K562 (cell line): Measurements from ENCODE around the gene TCF4. TPM values are rescaled to one million over a fixed set of nuclear protein-coding genes. Genes with fewer than 3 reads are reported as not detected.
A peak's percentile ranks its signal among the peaks of the same experiment; 100 is the strongest.

Experiments
- ATAC-seq: fragments of 200-7000 bp; cut with Tn5 transposase; 3 replicates; pipeline ENCODE4 v1.9.1; 2020; ENCODE audit warnings: moderate library complexity
- BruUV-seq: library from RNA; stranded (reverse); fragments of 400-500 nt; replicated peaks from 2 replicates; lab custom pipeline; 2021; lab: Mats Ljungman, UMichigan
- CTCF ChIA-PET: fragments of 300-600 bp; formaldehyde crosslinking; extraction: SDS; loops from one replicate; lab custom pipeline; 2021; ENCODE audit warnings: low intra/inter-chr PET ratio; lab: Yijun Ruan, JAX
- POLR2A ChIA-PET: fragments of 300-600, 350-650 bp; sonication (Branson Sonifier 250); formaldehyde crosslinking; extraction: SDS; loops from one replicate; lab custom pipeline; 2021; ENCODE audit warnings: antibody characterized with exemption, inconsistent platforms; lab: Yijun Ruan, JAX
- DNase-seq, 4 experiments: peaks; one replicate each; pipeline versions ENCODE4 v3.0.0 to v3.0.0-alpha.2; 2011 to 2018; ENCODE audit warnings: low spot score in 3 of 4, mixed read lengths in 3 of 4; ENCODE audit errors: extremely low read depth in 1 of 4
- FAIRE-seq: peaks from 2 replicates; lab custom pipeline; 2011; peaks lifted over from hg19 to GRCh38; lab: Jason Lieb, UNC
- H2AFZ ChIP-seq: 2 replicates; pipeline ENCODE4 v1.6.0; 2011; ENCODE audit warnings: low read depth, low read length, control low read depth, inconsistent platforms
- H3K27ac ChIP-seq: fragments of 200-600 bp; 3 replicates; pipeline ENCODE4 v1.8.0; 2011; ENCODE audit warnings: low read depth, mild to moderate bottlenecking, control low read depth, inconsistent platforms, low read length, moderate library complexity, mixed read lengths; ENCODE audit errors: extremely low read depth
- H3K27me3 ChIP-seq, 2 experiments: fragments of 300-600 bp in 1 of 2; 2 replicates in 1 of 2; 3 replicates in 1 of 2; pipeline versions ENCODE4 v1.6.0 to v1.8.0; 2011; ENCODE audit warnings: inconsistent platforms in 2 of 2, low read length in 2 of 2, mild to moderate bottlenecking in 1 of 2, mixed read lengths in 1 of 2, moderate library complexity in 1 of 2; ENCODE audit not compliant: control insufficient read depth in 2 of 2, insufficient read depth in 2 of 2
- H3K36me3 ChIP-seq: fragments of 300-600 bp; 3 replicates; pipeline ENCODE4 v1.8.0; 2011; ENCODE audit warnings: mild to moderate bottlenecking, low read length, inconsistent platforms; ENCODE audit not compliant: control insufficient read depth, insufficient read depth
- H3K4me1 ChIP-seq, 2 experiments: fragments of 200-600 bp in 1 of 2; replicated peaks in 1 of 2; 2 replicates in 1 of 2; 3 replicates in 1 of 2; pipeline versions ENCODE4 v1.5.1 to v1.8.0; 2011; ENCODE audit warnings: inconsistent platforms in 2 of 2, low read length in 2 of 2, mild to moderate bottlenecking in 1 of 2, mixed read lengths in 1 of 2, moderate library complexity in 1 of 2; ENCODE audit not compliant: control insufficient read depth in 2 of 2, insufficient read depth in 2 of 2
- H3K4me2 ChIP-seq: 2 replicates; pipeline ENCODE4 v1.6.1; 2011; ENCODE audit warnings: low read length, control low read depth, inconsistent platforms, mixed read lengths; ENCODE audit not compliant: insufficient read depth
- H3K4me3 ChIP-seq: fragments of 200-600 bp; sonication (generic), shearing (Covaris generic); 2 replicates; pipeline ENCODE4 v1.5.1; 2016; ENCODE audit warnings: control low read depth, inconsistent platforms
- H3K79me2 ChIP-seq: fragments of 200-600 bp; 3 replicates; pipeline ENCODE4 v1.8.0; 2011; ENCODE audit warnings: low read length, inconsistent platforms; ENCODE audit not compliant: control insufficient read depth, insufficient read depth
- H3K9ac ChIP-seq, 2 experiments: 2 replicates each; pipeline versions ENCODE4 v1.6.0 to v1.6.1; 2011; ENCODE audit warnings: low read depth in 2 of 2, low read length in 2 of 2, control low read depth in 1 of 2, inconsistent platforms in 1 of 2, mild to moderate bottlenecking in 1 of 2, mixed read lengths in 1 of 2; ENCODE audit not compliant: insufficient read depth in 1 of 2
- H3K9me1 ChIP-seq: one replicate; pipeline ENCODE4 v1.6.0; 2011; ENCODE audit warnings: inconsistent platforms, mild to moderate bottlenecking, low read length, moderate library complexity; ENCODE audit not compliant: control insufficient read depth, insufficient read depth
- H3K9me3 ChIP-seq: replicated peaks from 2 replicates; pipeline ENCODE4 v1.5.1; 2011; ENCODE audit warnings: low read depth, low read length, inconsistent platforms; ENCODE audit not compliant: control insufficient read depth, insufficient read depth
- H4K20me1 ChIP-seq: replicated peaks from 2 replicates; pipeline ENCODE4 v1.6.1; 2011; ENCODE audit warnings: low read length, inconsistent platforms, mixed read lengths; ENCODE audit not compliant: control insufficient read depth, insufficient read depth
- CEBPG ChIP-seq, 3 experiments: fragments of 200-800 bp in 1 of 3; sonication (Bioruptor generic) in 1 of 3; sonication (generic) in 1 of 3; formaldehyde crosslinking in 1 of 3; IDR thresholded peaks in 2 of 3; conservative IDR thresholded peaks in 1 of 3; 2 replicates each; pipeline versions ENCODE4 v1.6.1 to v1.8.0; 2016 to 2022; ENCODE audit warnings: missing compliant biosample characterization in 2 of 3, missing genetic modification characterization in 2 of 3, mild to moderate bottlenecking in 1 of 3, missing genetic modification reagents in 1 of 3
- L3MBTL2 ChIP-seq: fragments of 450-650 bp; IDR thresholded peaks from 2 replicates; pipeline ENCODE4 v1.6.1; 2016; ENCODE audit warnings: mild to moderate bottlenecking, moderate library complexity
- SAFB ChIP-seq: fragments of 200-400 bp; formaldehyde crosslinking; IDR thresholded peaks from 2 replicates; pipeline ENCODE4 v1.6.1; 2017; ENCODE audit warnings: low read depth, low read length, borderline replicate concordance
- ZNF384 ChIP-seq: IDR thresholded peaks from 2 replicates; pipeline ENCODE4 v1.6.1; 2012; ENCODE audit warnings: low read depth, low read length, improper control_type of control experiment
- WGBS: fragments of 100-300 bp; shearing (Covaris generic); methylation state at CpG from one replicate; pipeline ENCODE4 v1.1.6; 2016; ENCODE audit warnings: low coverage, mixed read lengths; ENCODE audit not compliant: insufficient coverage; ENCODE audit errors: missing lambda C conversion rate; 5-methylcytosine and 5-hydroxymethylcytosine counted together
- in situ Hi-C: fragments of 300-500 bp; cut with MboI; formaldehyde crosslinking; loops from 4 replicates; pipeline ENCODE4 v1.15.0; 2018; ENCODE audit warnings: inconsistent platforms, mixed read lengths
- intact Hi-C: fragments of 100-400 bp; cut with micrococcal nuclease; formaldehyde crosslinking; loops from 2 replicates; pipeline ENCODE4 v1.14.2; 2022
- polyA plus RNA-seq, 8 experiments: library from polyadenylated mRNA; depleted of rRNA in 4 of 8; stranded (reverse) in 5 of 8; unstranded in 3 of 8; fragments of >200 nt; fragmentation: Nextera tagmentation in 2 of 8; fragmentation: Illumina TruSeq in 1 of 8; extraction: Ambion mirVana in 2 of 8; extraction: Trizol in 1 of 8; gene quantifications; 2 replicates each; pipeline versions ENCODE4 v1.2.1 to v1.2.3, GENCODE V29; 2011 to 2014; ENCODE audit warnings: inconsistent platforms in 1 of 8, missing spikeins in 1 of 8
- total RNA-seq, 7 experiments: library from RNA; depleted of rRNA in 6 of 7; stranded (reverse); fragments of >200 nt in 6 of 7; fragmentation: Illumina TruSeq in 2 of 7; extraction: Trizol in 2 of 7; gene quantifications; 2 replicates each; pipeline versions ENCODE4 v1.2.1 to v1.2.3, GENCODE V29; 2011 to 2021; ENCODE audit warnings: low replicate concordance in 1 of 7
- TF ChIP-seq, protein P1 (sequence below), 3 experiments: IDR thresholded peaks in 2 of 3; conservative IDR thresholded peaks in 1 of 3; 2 replicates each; pipeline ENCODE4 v1.5.1; 2011 to 2012; ENCODE audit warnings: low read length in 3 of 3, mild to moderate bottlenecking in 3 of 3, control low read depth in 2 of 3, improper control_type of control experiment in 1 of 3, inconsistent platforms in 1 of 3, low read depth in 1 of 3, mixed read lengths in 1 of 3, moderate library complexity in 1 of 3; ENCODE audit not compliant: insufficient read depth in 2 of 3

Gene TCF4
- total and polyA plus RNA-seq, 9 of the 15 experiments (the other 6 are each of a cell fraction or from before 2014, with no cell fraction given), result 4.8 to 24.7 (median 15.2) TPM

GRCh38 chr18:55275039-55275901, 312.7 kb downstream of the TCF4 start:
- no peaks in the 10 kb centered on the region for H4K20me1 ChIP-seq
- CTCF ChIA-PET, result interaction anchor here (0.6 kb wide), 1 partner anchor 179 kb away, joined by 4 read pairs; no protein-coding TSS in a partner anchor
- no peak overlapping the region for H2AFZ ChIP-seq
- intact Hi-C loops, result loop anchor here (1.0 kb wide), 1 partner anchor 41 kb away; no protein-coding TSS in a partner anchor
- H3K9me3 ChIP-seq, result no peaks in the 10 kb centered on the region
- H3K9me1 ChIP-seq, result no peaks in the 10 kb centered on the region
- in situ Hi-C loops, result no loop called here
- H3K27me3 ChIP-seq, result no peaks in the 10 kb centered on the region
- peak in 1 of 4 experiments; percentile 19 for DNase-seq
- FAIRE-seq, result no peak
- H3K4me2 ChIP-seq, result no peak overlapping the region
- POLR2A ChIA-PET, result interaction anchor here (0.5 kb wide), 1 partner anchor 182 kb away, joined by 3 read pairs; no protein-coding TSS in a partner anchor
- WGBS, result 14% methylated on average over 5 of the region's 5 CpGs
- H3K4me1 ChIP-seq, result no peaks in the 10 kb centered on the region
- no TSS peak for BruUV-seq
- no peak overlapping the region for H3K4me3 ChIP-seq
- H3K79me2 ChIP-seq, result no peaks in the 10 kb centered on the region
- H3K9ac ChIP-seq, result no peak overlapping the region
- peaks cover 14% of the 10 kb centered on the region; the same call in 2 of the 3 replicates for H3K36me3 ChIP-seq
- ATAC-seq, result peak; percentile 49; the same call in 1 of the 3 replicates
- TF ChIP-seq, protein P1, sequence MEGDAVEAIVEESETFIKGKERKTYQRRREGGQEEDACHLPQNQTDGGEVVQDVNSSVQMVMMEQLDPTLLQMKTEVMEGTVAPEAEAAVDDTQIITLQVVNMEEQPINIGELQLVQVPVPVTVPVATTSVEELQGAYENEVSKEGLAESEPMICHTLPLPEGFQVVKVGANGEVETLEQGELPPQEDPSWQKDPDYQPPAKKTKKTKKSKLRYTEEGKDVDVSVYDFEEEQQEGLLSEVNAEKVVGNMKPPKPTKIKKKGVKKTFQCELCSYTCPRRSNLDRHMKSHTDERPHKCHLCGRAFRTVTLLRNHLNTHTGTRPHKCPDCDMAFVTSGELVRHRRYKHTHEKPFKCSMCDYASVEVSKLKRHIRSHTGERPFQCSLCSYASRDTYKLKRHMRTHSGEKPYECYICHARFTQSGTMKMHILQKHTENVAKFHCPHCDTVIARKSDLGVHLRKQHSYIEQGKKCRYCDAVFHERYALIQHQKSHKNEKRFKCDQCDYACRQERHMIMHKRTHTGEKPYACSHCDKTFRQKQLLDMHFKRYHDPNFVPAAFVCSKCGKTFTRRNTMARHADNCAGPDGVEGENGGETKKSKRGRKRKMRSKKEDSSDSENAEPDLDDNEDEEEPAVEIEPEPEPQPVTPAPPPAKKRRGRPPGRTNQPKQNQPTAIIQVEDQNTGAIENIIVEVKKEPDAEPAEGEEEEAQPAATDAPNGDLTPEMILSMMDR (IDR thresholded peaks at IDR 0.05 in 2 of 3, conservative IDR thresholded peaks at IDR 0.05 in 1 of 3; ENCODE audit: insufficient read depth in 2 of 3, low read depth in 1 of 3, low read length in 3 of 3), result peak in 1 of 3 experiments; percentile 33; a peak in 2 of 6 replicates
- TF ChIP-seq L3MBTL2 (no peak), SAFB (no peak), CEBPG (CRISPR knock-in tag; IDR thresholded peaks at IDR 0.05) (no peak), CEBPG (tag; conservative IDR thresholded peaks at IDR 0.05 in 1 of 2, IDR thresholded peaks at IDR 0.05 in 1 of 2) (peak in 1 of 2 experiments; percentile 26; a peak in 1 of 4 replicates), ZNF384 (peak; percentile 89)
- H3K27ac ChIP-seq, result no peak overlapping the region
